GM12865 (cell line): ENCODE measurements around the gene APBB1IP.

Experiments used
- DNase-seq: peaks from one replicate; pipeline ENCODE4 v3.0.0; 2010; ENCODE audit warnings: low read depth
- H3K4me3 ChIP-seq: 2 replicates; pipeline ENCODE4 v1.5.1; 2011; ENCODE audit warnings: mild to moderate bottlenecking, low read depth, low read length, control low read depth
- TF ChIP-seq, protein P1 (sequence below): IDR thresholded peaks from 2 replicates; pipeline ENCODE4 v1.5.1; 2011; ENCODE audit warnings: low read length, control low read depth, low read depth, inconsistent platforms; ENCODE audit not compliant: insufficient read depth; ENCODE audit errors: missing control alignments

Gene APBB1IP

DNA sequence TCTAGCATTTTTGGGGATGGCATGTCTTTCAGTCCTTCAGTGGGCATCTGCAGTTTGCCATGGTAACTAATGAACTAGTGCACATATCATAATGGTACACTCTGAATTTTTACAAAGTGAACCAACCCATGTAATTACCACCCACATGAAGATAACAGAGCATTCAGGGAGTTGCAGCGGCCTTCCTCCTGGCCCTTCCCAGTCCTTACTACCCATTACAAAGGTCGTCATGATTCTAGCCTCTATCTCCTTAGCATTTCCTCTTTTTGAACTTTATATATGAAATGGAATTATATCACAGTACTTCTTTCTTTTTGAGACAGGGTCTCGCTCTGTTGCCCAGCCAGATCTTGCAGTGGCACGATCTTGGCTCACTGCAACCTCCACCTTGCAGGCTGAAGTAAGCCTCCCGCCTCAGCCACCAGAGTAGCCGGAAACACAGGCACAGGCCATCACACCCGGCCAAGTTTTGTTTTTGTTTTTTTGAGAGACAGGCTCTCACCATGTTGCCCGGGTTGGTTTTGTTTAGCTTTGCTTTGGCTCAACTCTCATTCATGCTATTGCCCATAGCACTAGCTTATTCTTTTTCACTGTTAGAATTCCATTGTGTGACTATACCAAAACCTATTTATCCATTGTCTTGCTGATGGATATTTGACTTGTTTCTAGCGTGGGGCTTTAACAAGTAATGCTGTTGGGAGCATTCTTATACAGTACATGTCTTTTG, 79.2 kb downstream of the APBB1IP start:
- no peak overlapping the region for H3K4me3 ChIP-seq
- DNase-seq, result no peak
- TF ChIP-seq, protein P1, sequence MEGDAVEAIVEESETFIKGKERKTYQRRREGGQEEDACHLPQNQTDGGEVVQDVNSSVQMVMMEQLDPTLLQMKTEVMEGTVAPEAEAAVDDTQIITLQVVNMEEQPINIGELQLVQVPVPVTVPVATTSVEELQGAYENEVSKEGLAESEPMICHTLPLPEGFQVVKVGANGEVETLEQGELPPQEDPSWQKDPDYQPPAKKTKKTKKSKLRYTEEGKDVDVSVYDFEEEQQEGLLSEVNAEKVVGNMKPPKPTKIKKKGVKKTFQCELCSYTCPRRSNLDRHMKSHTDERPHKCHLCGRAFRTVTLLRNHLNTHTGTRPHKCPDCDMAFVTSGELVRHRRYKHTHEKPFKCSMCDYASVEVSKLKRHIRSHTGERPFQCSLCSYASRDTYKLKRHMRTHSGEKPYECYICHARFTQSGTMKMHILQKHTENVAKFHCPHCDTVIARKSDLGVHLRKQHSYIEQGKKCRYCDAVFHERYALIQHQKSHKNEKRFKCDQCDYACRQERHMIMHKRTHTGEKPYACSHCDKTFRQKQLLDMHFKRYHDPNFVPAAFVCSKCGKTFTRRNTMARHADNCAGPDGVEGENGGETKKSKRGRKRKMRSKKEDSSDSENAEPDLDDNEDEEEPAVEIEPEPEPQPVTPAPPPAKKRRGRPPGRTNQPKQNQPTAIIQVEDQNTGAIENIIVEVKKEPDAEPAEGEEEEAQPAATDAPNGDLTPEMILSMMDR, result no peak

DNA sequence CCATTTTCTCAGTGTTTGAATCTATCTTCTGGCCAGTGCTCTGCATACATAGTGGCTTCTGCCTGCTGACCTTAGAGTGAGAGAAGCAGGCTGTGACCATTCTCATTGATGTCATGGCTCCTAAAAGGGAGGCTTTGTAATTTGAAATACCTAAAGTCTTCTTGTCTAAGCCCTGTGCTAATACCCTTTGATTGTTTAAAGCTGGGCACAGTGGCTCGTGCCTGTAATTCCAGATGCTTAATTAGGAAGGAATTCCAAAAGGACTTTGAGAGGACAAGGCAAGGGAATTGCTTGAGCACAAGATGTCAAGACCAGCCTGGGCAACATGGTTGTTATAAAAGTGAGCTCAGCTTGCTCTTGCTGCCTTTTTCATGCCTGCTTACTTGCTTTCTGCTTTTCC, 81.7 kb downstream of the APBB1IP start:
- no peak for DNase-seq
- TF ChIP-seq, protein P1, result no peak
- H3K4me3 ChIP-seq, result no peak overlapping the region

GRCh38 chr10:26520575-26520974, 82.4 kb downstream of the APBB1IP start:
- no peak overlapping the region for H3K4me3 ChIP-seq
- TF ChIP-seq, protein P1, result no peak
- DNase-seq, result no peak

DNA sequence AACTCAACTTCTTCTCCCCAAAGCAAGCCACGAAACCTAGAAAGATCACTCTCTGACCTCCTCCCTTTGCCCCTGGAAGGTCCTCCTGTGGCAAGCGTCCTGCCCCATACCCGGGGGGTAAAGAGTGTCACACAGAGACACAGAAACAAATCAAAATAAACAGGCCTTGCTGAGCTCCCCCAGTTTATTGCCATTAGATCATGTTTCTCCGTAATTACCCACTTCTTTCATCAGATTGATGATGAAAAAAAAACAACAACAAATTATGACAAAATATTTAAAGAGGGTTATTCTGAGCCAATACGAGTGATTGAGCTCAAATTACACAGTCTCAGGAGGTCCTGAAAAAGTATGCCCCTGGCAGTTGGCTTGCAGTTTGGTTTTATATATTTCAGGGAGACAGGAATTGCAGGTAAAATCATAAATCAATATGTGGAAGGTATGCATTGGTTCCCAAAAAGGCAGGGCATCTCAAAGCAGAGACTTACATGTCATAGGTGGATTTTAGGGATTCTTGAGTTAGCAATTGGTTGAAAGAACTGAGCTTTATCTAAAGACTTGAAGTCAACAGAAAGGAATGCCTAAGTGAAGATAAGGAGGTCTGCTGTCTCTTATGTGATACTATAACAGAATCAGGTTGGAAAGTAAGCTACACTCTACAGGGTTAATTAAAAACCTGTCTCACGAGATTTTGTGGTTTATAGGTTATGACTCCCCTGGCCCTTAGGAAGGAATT, 86.2 kb downstream of the APBB1IP start:
- no peak for DNase-seq
- TF ChIP-seq, protein P1, result no peak

GRCh38 chr10:26525586-26525985, 87.4 kb downstream of the APBB1IP start:
- TF ChIP-seq, protein P1, result no peak
- no peak overlapping the region for H3K4me3 ChIP-seq
- DNase-seq, result no peak

More for the DNA sequence above, 86.2 kb downstream of the APBB1IP start:
- H3K4me3 ChIP-seq, result no peak overlapping the region

GRCh38 chr10:26527018-26527417, 88.9 kb downstream of the APBB1IP start:
- TF ChIP-seq, protein P1, result no peak
- H3K4me3 ChIP-seq, result no peak overlapping the region
- no peak for DNase-seq

DNA sequence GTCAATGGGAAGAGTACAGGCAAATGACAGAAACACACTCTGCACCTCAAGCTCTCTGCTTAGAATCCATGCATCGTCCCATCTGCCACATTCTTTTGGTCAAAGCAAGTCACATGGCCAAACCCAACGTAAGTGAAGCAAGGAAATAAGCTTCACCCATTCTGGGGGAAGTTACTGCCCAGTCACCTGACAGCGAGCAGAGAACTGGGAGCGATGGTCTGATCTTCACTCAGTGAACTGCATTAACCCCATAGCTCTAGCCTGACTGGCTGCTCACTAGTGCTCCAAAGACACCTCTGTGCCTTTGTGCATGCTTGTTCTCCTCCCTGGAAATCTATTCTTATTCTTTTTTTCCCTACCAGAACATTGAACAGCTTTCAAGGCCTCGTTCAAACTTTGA, 89.9 kb downstream of the APBB1IP start:
- no peak overlapping the region for H3K4me3 ChIP-seq
- no peak for DNase-seq
- TF ChIP-seq, protein P1, result no peak
